AG08396 (cell line): ENCODE measurements around the gene PIP5K1B.

Source experiments
- DNase-seq: peaks from one replicate; pipeline ENCODE4 v3.0.0; 2012; ENCODE audit warnings: low spot score, mixed read lengths

The PIP5K1B gene

DNA sequence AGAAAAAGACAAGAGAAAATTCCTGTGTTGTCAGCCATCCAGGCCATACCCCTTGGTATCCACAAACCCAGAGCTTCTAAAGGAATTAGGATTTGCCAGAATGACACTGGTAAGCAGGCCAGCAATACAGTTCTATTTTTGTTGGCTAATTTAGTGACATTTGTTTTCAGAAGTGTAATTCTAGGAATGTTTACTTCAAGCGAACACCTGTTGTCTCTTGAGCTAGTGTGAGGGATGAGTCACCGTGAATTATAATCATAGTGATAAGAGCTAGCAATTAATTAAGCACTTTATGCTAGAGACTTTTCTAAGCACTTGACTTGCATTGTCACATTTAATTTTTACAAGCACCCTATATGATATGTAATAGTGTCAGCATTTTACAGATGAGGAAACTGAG is 209.7 kb downstream of the PIP5K1B start:
- DNase-seq = no peak

DNA sequence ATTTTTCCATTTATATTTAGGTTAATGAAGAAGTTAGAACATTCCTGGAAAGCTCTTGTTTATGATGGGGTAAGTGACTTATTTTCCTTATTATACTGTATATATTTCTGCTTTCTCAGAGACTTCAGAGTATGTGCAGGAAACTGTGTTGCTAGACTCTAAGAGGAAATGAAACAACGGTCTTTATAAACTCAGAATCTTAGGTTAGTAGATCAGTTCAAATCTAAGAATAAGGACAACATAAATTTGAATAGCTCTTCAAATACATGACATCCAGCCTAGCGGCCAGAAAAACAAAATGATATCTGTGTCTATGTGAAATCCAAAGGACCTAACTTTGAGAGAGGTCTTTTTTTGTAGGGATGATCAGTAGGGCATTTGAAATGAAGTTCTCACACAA is 214.6 kb downstream of the PIP5K1B start:
- no peak for DNase-seq

DNA sequence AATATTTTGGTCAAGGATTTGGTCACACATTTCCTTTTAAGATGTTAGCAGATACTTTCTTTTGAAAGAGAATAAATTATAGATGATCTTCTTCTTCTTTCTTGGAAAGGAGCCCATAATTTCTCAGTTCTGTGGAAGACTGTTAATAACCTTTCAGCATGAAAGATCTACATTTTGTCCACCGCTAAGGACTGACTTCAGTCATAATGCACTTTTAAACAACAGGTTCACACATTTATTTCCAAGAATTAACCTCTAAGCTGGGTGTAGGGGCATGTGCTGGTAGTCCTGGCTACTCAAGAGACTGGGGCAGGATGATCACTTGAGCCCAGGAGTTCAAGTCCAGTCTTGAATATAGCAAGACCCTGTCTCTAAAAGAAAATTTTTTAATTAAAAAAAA is 215.9 kb downstream of the PIP5K1B start:
- DNase-seq = no peak

DNA sequence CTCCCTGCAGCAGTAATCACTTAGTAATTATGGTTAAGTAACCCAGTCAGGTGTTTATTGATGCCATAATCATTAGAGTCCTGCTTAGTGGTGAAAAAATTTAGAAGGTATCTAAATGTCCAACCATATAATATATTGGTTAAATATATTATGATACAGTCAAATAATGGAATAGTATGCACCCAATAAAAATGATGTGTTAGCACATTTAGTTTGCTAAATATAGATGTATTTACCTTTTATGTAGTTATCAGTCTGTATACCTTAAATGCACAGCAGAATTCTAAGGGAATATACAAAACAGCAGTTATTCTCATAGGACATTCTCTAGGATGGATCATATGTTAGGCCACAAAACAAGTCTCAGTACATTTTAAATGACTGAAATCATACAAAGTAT is 218.4 kb downstream of the PIP5K1B start:
- no peak for DNase-seq

DNA sequence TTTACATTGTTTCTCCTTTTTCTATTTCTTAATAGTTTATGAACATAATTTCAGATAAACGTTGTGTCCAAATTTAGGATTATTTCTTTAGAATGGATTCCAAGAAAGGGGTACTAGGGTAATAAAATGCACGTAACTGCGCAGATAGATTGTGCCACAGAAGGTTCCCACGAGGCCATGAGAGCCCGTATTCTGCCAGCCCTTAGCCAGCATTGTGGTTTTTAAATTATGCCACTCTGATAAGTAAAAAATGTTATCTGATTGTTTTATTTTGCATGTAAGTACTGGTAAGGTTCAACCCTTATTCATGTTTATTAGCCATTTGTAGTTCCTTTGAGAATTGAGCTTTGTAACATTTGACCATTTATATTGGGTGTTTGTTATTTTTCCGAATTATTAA is 220.1 kb downstream of the PIP5K1B start:
- DNase-seq = no peak

DNA sequence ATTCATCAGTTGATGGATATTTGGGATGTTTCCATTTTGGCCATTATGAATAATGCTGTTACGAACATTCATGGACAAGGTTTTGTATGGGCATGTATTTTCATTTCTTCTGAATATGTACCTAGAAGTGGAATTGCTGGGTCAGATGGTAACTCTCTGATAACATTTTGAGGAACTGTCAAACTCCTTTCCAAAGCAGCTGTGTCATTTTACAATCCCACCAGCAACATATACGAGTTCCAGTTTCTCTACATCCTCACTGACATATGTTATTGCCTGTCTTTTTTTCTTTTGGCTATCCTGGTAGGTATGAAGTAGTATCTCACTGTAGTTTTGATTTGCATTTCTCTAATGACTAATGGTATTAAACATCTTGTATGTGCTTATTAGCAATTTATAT is 222.1 kb downstream of the PIP5K1B start:
- DNase-seq = no peak

DNA sequence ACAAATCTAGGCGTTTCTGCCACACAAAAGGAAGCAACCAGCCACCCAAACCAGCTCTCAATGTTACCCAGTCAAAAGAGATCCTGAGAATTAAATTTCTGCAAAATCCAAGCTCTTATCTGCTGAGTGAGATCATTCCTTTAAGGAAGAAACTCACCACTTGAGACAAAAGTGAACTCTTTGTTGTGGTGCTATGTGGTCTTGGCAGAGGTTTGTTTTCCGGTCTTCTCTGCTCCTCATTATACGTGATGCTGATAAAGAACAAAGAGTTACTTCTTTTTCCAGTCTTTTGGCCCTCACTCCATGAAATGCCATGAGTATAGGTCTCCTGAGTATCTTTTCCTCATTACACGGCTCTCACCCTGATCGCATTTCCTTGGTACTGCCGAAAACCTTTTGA is 226.8 kb downstream of the PIP5K1B start:
- DNase-seq = no peak

DNA sequence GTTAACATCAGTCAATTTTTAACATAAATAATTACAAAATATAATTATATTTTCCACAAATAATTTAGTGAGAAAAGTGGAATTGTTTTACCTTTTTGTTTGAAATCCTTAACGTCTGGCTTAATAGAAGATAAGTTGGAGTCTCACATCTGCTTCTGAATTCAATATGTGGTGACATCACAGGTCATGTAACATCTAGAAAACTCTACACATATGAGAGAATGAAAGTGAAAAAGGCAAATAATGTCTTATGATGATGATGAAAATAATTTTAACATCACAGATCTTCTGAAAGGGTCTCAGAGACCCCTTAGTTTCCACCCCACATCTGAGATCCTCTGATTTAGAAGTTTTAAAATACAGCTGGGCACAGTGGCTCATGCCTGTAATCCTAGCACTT is 227.4 kb downstream of the PIP5K1B start:
- DNase-seq = no peak

DNA sequence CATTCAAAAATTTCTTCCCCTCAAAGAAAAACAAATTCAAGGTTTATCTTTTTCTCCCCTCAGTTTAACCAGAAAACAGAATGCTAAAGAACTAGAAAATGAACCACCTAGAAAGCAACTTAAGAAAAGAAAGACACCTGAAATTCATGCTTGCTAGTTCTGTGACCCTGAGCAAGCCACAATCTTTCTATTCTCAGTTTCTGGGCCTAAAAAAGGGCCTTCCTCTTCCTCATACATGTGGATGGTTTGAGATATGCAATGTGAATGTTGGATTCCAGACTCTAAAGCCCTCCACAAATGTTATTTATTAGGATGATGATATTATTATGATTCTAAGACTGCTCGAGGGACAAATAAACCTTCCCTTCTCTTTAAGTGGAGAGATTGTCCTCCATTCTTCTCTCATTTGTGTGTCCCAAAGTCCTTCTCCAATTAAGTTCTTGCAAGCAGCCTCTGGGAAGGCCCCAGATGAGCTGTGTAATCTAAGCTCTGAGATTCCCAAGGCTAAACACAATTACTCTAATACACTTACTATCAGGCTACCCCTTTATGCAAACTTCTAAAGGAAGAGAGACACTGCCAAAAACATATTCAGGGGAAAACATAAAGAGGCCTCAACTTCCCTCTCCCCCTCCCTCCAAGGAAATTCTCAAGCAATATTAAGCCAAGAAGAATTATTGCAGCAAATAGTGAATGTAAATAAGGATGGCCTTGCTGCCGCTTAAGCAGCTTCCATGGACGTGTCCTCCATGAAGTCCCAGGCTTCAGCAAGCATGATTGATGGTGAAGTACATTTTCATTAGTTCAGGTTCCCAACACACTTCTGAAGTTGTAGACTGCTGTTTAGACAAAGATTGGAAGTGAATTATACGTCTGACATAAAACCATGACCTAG is 228.6 kb downstream of the PIP5K1B start:
- no peak for DNase-seq

DNA sequence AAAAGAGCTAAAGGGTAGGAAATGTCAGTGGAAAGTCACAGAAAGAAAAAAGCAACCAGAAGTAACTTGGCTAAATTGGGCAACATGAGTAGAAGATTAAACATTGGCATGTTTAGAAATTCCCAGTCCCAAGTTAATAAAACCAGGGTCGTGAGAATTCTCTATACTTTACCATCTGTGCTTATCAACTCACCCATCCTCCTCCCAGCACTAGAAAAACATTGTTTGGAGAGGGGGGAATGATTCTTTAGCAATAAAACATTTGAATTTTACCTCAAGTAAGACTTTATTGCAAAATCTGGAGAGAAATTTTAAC is 229.2 kb downstream of the PIP5K1B start:
- DNase-seq = no peak

DNA sequence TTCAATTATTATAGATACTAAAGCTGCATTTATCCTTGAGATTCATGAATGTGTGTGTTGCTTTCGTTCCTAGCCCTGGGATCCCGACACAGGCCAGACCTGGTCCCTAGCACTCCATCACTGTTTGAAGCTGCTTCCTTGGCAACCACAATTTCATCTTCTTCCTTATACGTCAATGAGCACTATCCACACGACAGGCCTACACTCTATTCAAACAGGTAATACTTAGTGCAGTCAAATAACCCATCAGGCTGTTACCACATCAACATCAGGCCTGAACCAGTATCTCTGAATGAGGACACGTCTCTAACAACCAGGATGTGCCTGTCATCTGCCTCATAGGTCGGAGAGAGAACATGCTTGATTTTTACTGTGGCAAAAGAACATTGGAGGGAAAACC is 235.5 kb downstream of the PIP5K1B start:
- no peak for DNase-seq

DNA sequence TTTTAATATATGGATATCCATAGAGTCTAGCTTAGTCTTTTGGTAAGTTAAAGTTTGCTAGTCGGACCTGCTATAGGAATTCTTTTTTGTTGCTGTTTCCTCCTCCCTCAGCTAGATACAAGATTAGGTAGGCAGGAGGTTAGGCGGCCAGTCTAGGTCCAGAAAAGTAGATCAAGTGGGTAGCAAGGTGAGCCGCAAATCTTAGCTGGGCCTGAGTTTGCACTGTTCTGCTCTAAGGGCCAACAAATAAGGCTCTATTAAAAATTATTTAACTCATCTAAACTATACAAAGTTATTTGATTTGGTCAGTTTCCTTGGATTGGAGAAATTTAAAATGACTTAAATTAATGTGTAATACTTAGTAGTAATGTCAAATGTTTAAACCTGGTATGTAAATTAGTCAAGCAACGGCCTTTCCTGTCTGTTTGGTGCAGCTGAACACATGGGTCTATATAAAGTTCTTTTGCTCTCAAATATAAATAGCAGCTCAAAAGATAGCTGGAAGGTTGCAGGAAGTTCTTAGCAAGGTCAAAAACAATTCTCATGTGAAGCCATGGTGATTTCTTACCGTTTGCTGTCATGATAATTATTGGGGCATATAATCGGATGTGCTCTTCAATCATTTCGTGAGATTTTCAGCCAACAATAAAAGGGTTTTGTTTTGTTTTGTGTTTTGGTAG is 236.9 kb downstream of the PIP5K1B start:
- no peak for DNase-seq

DNA sequence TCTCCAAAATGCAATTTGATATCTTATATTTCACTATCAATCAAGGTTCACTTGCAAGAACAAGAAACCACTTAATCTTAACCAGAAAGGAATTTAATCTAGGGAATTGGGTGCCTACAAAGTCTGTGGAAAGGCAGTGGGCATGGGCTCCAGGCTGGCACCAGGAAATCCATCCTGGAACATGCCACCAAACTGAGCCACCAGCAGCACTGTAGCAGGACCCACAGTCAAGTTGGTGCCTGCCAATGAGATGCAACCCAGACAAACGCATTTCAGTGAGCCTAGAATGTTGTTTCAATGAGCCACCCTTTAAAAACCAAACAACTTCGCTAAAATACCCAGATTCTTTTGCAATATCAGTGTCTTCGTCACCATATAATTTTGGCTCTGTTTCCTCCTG is 237.8 kb downstream of the PIP5K1B start:
- no peak for DNase-seq

DNA sequence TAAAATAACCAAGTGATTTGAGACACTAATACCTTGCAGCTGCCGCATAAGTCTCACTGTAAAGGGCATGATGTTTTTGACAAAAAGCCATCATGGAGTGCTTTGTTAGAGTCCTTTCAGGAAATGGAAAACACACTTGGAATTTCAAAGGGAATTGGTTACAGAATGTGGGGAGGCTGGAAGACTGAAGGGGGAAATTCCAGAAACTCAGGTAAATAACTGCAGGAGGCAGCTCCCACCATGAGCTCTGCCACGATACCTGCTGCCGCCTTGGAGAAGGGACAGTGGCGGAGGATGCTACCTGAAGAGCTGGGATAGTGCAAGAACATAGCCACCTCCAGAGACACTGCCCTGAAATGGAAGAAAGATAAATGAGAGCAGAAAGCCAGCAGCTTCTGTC is 242.0 kb downstream of the PIP5K1B start:
- no peak for DNase-seq

DNA sequence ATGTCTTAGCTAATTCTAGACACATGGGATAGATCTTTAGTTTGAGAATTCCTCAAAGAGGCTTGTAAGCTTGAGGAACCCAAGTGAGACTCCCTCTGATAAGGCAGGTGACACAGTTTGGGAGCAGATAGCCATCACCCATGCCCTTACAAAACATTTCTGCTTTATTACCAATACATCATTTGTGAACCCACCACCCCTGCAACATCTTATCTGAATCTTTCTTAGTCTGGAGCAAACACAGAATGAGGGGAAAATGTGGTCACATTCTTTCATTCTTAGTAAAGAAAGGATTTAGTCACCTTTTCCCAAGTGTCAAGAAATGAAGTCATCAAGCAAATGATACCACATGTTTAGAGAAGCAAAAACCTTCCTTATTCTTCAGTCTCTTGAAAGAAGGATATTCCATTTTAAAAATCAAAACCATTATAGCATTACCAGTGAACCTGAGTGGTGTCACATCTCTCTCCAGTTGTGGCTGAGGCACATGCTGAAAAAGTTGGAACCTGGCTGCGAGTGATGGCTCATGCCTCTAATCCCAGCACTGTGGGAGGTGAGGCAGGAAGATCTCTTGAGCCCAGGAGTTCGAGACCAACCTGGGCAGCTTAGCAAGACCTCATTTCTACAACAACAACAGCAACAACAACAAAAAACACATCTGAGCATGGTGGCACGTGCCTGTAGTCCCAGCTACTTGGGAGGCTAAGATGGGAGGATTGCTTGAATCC is 243.0 kb downstream of the PIP5K1B start:
- no peak for DNase-seq

DNA sequence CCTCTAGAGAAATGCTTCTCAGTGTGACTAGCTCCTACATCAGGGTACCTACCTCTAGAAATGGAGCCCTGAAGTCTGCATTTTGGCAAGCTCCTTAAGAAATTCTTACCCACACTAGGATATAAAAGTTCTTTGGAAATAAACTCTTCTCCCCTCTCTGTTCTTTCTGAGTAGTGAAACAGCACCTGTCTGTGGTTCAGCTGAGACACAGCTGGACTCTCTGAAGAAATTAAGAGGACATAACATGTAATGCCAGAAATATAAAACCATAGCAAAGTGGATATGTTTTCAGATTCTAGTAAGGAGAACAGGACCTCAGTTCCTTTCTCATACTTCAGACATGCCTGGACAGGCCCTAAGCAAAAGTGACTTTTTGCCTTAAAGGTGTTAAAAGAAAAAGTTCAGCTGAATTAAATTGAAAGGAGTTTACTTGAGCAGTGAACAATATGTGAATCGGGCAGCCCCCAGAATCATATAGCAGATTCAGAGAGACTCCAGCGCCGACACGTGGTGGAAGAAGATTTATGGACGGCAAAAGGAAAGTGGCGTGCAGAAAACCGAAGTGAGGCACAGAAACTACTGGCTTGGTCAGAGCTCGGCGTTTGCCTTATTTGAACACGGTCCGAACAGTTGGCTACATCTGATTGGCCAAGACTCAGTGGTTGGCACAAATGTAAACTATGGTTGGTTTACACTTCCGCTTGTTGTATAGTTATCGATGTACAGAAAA is 244.4 kb downstream of the PIP5K1B start:
- DNase-seq = no peak

DNA sequence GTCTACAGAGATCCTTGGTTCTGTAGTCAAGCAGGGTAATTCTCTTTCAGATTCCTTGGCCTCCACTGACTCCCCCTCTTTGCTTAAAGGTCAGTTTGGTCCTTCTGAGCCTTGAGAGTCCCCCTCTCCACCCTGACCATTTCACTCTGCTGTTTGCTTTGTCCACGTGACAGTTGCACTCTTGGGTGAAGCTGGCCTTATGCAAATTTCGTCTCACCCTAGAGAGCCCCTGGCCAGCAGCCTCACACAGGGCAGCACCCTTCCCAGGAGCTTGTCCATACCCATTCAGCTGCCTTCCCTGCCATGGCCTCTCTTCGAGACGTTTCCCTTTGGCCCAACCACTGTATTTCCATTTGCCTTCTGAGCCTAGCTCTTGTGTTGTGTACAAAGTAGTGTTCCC is 245.1 kb downstream of the PIP5K1B start:
- no peak for DNase-seq

DNA sequence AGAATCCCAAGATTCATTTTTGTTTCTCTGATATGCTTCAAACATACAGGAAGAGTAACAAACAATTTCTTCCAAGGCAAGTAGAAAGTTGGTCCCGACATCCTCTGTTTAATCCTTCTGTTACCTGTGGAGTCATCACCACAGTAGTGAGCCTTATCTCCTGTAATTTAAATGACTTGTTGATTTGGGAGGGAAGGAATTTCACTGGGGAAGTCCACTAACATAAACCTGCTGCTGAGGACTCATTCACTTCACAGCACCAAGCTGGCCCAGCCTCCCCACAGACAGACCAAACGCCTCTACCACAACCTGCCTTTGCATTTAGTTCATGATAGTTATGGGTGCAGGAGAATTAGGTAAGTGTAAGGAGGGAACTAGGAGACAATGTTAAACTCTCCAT is 245.6 kb downstream of the PIP5K1B start:
- no peak for DNase-seq

DNA sequence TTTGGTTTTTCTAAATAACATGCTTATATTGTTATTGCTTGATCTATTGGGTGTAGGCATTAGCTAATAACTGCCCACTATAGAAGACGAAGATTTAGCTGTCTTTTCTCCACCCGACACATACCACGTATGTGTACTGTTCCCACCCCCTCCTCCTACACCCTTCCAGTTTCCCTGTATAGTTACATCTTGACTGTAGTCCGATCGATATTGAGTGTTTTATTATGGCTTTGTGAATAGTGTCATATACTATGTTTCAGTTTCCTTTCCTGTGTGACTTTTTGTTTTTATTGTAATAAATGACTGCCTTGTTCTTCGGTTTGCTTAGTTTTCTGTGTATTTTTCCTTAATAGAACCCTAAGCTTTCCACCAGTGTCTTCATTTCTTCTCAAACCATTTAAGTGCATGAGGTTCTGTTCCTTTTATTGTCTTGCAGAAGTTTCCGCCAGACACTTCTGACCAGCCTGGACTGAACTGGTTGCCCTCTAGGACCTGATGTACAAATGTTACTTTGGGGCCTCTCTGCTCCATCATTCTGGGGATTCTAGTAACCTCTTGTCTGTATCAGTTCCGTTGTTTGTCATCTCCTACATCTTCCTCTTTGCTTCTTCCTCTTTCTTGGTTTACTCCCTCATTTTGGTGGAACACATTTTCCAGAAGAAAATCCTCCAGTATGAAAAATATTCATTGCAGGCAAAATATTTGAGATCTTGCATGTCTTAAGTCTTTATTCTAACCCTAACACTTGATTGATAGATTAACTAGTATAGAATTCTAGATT is 247.0 kb downstream of the PIP5K1B start:
- DNase-seq = no peak

DNA sequence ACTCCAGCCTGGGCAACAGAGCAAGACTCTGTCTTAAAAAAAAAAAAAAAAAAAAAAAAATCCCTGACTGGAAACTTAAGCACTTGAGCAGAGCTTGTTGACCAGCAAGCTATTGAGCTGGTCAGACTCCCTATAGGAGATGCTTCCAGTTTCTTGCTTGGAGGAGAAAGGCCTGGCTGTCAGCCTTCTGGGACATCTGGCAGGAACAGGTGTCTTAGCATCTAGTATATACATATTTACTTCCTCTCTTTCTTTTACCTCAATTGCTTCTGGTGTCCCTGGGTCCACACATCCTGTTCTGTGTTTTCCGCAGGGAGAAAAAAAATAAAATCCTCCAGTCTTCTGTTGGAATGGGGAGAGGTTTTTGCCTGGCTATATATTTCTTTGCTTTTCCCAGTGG is 248.7 kb downstream of the PIP5K1B start:
- DNase-seq = no peak

DNA sequence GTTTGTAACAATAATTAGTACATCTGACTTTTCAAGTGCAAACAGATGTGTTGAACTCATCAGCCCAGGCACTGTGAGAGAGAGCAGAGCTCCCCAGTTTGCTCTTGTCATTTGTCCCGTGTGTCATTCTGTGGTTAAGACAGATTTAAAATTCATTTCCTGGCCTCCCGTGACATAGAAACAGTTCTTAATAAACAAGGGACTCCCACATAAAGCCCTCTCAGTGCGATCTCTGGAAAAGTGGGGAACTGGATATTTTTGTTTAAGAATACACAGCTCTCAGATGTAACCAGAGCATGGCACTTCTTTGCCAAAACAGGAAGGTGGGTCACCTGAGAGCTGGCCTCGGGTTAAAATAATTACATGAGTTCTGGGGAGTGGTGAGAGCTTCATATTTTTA is 250.3 kb downstream of the PIP5K1B start:
- no peak for DNase-seq

DNA sequence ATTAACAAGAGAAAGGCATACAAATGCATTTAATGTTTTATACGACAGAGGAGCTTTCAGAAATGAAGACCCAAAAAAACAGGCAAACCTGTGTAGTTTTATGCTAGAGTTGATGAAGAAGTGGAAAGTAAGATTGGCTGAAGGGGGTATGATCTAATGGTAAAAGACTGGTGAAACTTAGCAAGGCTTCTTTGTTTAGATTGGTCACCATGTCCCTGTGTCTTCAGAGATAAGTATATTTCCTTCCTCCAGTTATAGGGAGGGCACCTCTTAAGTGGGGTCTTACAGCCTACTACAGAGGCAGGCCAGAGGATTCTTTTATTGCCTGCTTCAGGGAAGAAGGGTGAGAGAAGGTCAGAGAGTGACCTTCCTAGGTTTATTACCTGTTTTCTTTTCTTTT is 252.4 kb downstream of the PIP5K1B start:
- DNase-seq = no peak
